ENCODE data around the gene SLC6A9. TPM values are rescaled to one million over a fixed set of nuclear protein-coding genes. Genes with fewer than 3 reads are reported as not detected.

Gene SLC6A9
- total and polyA plus RNA-seq, 2 of the 8 experiments (the other 6 are each of a cell fraction or from before 2014, with no cell fraction given): 20.2 to 24.2 TPM

DNA sequence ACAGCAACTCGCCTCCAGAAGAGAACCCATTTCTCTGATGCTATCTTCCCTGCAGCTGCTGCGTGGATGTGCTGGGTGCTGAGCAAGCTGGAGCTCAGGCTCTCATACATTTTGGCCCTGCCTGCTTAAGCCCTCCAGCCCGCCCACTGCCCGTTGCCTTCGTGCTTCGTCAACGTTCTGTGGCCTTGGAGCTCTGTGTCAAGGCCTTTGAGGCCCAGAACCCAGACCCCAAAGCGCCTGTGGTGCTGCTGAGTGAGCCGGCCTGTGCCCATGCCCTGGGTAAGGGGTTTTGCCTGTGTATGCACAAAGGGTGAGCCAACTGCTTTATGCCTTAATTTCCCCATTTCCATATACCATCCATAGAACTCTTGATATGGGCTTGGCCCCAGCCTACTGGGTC lies 60.4 kb downstream of the SLC6A9 start (continued):
- TF ChIP-seq, protein P1, sequence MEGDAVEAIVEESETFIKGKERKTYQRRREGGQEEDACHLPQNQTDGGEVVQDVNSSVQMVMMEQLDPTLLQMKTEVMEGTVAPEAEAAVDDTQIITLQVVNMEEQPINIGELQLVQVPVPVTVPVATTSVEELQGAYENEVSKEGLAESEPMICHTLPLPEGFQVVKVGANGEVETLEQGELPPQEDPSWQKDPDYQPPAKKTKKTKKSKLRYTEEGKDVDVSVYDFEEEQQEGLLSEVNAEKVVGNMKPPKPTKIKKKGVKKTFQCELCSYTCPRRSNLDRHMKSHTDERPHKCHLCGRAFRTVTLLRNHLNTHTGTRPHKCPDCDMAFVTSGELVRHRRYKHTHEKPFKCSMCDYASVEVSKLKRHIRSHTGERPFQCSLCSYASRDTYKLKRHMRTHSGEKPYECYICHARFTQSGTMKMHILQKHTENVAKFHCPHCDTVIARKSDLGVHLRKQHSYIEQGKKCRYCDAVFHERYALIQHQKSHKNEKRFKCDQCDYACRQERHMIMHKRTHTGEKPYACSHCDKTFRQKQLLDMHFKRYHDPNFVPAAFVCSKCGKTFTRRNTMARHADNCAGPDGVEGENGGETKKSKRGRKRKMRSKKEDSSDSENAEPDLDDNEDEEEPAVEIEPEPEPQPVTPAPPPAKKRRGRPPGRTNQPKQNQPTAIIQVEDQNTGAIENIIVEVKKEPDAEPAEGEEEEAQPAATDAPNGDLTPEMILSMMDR (IDR thresholded peaks at IDR 0.05; ENCODE audit: control extremely low read depth in 1 of 3, insufficient read depth in 1 of 3, low read depth in 1 of 3, low read length in 3 of 3): no peak
- TF ChIP-seq SIRT6 (IDR thresholded peaks at IDR 0.05; ENCODE audit: low read length): no peak
- TF ChIP-seq POLR2AphosphoS5 (IDR thresholded peaks at IDR 0.05; ENCODE audit: low read depth, low read length): no peak
- no peak for TF ChIP-seq RBBP5 (IDR thresholded peaks at IDR 0.05; ENCODE audit: borderline replicate concordance, low read depth, low read length)
- TF ChIP-seq, protein P2, sequence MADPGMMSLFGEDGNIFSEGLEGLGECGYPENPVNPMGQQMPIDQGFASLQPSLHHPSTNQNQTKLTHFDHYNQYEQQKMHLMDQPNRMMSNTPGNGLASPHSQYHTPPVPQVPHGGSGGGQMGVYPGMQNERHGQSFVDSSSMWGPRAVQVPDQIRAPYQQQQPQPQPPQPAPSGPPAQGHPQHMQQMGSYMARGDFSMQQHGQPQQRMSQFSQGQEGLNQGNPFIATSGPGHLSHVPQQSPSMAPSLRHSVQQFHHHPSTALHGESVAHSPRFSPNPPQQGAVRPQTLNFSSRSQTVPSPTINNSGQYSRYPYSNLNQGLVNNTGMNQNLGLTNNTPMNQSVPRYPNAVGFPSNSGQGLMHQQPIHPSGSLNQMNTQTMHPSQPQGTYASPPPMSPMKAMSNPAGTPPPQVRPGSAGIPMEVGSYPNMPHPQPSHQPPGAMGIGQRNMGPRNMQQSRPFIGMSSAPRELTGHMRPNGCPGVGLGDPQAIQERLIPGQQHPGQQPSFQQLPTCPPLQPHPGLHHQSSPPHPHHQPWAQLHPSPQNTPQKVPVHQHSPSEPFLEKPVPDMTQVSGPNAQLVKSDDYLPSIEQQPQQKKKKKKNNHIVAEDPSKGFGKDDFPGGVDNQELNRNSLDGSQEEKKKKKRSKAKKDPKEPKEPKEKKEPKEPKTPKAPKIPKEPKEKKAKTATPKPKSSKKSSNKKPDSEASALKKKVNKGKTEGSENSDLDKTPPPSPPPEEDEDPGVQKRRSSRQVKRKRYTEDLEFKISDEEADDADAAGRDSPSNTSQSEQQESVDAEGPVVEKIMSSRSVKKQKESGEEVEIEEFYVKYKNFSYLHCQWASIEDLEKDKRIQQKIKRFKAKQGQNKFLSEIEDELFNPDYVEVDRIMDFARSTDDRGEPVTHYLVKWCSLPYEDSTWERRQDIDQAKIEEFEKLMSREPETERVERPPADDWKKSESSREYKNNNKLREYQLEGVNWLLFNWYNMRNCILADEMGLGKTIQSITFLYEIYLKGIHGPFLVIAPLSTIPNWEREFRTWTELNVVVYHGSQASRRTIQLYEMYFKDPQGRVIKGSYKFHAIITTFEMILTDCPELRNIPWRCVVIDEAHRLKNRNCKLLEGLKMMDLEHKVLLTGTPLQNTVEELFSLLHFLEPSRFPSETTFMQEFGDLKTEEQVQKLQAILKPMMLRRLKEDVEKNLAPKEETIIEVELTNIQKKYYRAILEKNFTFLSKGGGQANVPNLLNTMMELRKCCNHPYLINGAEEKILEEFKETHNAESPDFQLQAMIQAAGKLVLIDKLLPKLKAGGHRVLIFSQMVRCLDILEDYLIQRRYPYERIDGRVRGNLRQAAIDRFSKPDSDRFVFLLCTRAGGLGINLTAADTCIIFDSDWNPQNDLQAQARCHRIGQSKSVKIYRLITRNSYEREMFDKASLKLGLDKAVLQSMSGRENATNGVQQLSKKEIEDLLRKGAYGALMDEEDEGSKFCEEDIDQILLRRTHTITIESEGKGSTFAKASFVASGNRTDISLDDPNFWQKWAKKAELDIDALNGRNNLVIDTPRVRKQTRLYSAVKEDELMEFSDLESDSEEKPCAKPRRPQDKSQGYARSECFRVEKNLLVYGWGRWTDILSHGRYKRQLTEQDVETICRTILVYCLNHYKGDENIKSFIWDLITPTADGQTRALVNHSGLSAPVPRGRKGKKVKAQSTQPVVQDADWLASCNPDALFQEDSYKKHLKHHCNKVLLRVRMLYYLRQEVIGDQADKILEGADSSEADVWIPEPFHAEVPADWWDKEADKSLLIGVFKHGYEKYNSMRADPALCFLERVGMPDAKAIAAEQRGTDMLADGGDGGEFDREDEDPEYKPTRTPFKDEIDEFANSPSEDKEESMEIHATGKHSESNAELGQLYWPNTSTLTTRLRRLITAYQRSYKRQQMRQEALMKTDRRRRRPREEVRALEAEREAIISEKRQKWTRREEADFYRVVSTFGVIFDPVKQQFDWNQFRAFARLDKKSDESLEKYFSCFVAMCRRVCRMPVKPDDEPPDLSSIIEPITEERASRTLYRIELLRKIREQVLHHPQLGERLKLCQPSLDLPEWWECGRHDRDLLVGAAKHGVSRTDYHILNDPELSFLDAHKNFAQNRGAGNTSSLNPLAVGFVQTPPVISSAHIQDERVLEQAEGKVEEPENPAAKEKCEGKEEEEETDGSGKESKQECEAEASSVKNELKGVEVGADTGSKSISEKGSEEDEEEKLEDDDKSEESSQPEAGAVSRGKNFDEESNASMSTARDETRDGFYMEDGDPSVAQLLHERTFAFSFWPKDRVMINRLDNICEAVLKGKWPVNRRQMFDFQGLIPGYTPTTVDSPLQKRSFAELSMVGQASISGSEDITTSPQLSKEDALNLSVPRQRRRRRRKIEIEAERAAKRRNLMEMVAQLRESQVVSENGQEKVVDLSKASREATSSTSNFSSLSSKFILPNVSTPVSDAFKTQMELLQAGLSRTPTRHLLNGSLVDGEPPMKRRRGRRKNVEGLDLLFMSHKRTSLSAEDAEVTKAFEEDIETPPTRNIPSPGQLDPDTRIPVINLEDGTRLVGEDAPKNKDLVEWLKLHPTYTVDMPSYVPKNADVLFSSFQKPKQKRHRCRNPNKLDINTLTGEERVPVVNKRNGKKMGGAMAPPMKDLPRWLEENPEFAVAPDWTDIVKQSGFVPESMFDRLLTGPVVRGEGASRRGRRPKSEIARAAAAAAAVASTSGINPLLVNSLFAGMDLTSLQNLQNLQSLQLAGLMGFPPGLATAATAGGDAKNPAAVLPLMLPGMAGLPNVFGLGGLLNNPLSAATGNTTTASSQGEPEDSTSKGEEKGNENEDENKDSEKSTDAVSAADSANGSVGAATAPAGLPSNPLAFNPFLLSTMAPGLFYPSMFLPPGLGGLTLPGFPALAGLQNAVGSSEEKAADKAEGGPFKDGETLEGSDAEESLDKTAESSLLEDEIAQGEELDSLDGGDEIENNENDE (IDR thresholded peaks at IDR 0.05; ENCODE audit: insufficient replicate concordance, low read length): no peak
- TF ChIP-seq PHF8 (conservative IDR thresholded peaks at IDR 0.05; ENCODE audit: low read depth, low read length): no peak
- TF ChIP-seq TCF12 (IDR thresholded peaks at IDR 0.05; ENCODE audit: low read depth, low read length): no peak
- no peak for TF ChIP-seq SIX5 (IDR thresholded peaks at IDR 0.05; ENCODE audit: low read depth, low read length)

All from H1 (cell line).